Colonic mucosa (tissue), 4 donors: ENCODE results near the gene IL17RA. TPM values are rescaled to one million over a fixed set of nuclear protein-coding genes. Genes with fewer than 3 reads are reported as not detected.

Experiments used
- DNase-seq: peaks from one replicate; pipeline ENCODE4 v3.0.0-alpha.2; 2020
- H3K27ac ChIP-seq: fragments of 200-600 bp; one replicate; pipeline ENCODE4 v1.8.0; 2021
- H3K27me3 ChIP-seq: fragments of 200-600 bp; one replicate; pipeline ENCODE4 v1.8.0; 2021
- H3K36me3 ChIP-seq: fragments of 200-600 bp; one replicate; pipeline ENCODE4 v1.8.0; 2021
- H3K4me1 ChIP-seq: fragments of 200-600 bp; one replicate; pipeline ENCODE4 v1.8.0; 2021; ENCODE audit warnings: mild to moderate bottlenecking
- H3K4me3 ChIP-seq: fragments of 200-600 bp; one replicate; pipeline ENCODE4 v1.8.0; 2021
- H3K9ac ChIP-seq, 2 donors: one replicate each; pipeline ENCODE4 v1.7.0; 2013; ENCODE audit warnings: control low read depth in 2 of 2, low read depth in 2 of 2, low read length in 2 of 2
- H3K9me3 ChIP-seq: fragments of 200-600 bp; one replicate; pipeline ENCODE4 v1.8.0; 2021
- CTCF ChIP-seq: fragments of 200-600 bp; IDR thresholded peaks from one replicate; pipeline ENCODE4 v1.8.0; 2022; ENCODE audit warnings: antibody characterized with exemption, mild to moderate bottlenecking
- intact Hi-C: fragments of 100-400 bp; cut with DNase I; formaldehyde crosslinking; loops from one replicate; pipeline ENCODE4 v1.14.1; 2022
- total RNA-seq, 2 donors: library from RNA; stranded (reverse); fragmentation: NEBNext Ultra II Directional in 1 of 2; extraction: Animal tissue kit (Norgen Biotek cat#: 25700) in 1 of 2; gene quantifications; one replicate each; pipeline ENCODE4 v1.2.1, GENCODE V29; 2021
- donor health status: healthy.
- donor health status: DM: no; HTN: no; CAD: no.
- donor health status: DM: no; HTN: no; CAD: no.

The IL17RA gene
- total RNA-seq, 2 donors from 2014 or later = 17.2 to 20.2 TPM

- intact Hi-C loops = no loop called here
- H3K9me3 ChIP-seq = no peaks in the 10 kb centered on the region
- H3K4me3 ChIP-seq = no peak overlapping the region
- no peak for TF ChIP-seq CTCF
- H3K27me3 ChIP-seq = no peaks in the 10 kb centered on the region
- H3K9ac ChIP-seq = no peak overlapping the region
- no peak overlapping the region for H3K27ac ChIP-seq
- no peaks in the 10 kb centered on the region for H3K36me3 ChIP-seq
- DNase-seq = no peak
- no peaks in the 10 kb centered on the region for H3K4me1 ChIP-seq
Measured at GRCh38 chr22:17091851-17092250, 7.1 kb downstream of the IL17RA start.

GRCh38 chr22:17093081-17093480 is 8.3 kb downstream of the IL17RA start:
- H3K4me3 ChIP-seq = no peak overlapping the region
- no peak overlapping the region for H3K9ac ChIP-seq
- no peaks in the 10 kb centered on the region for H3K9me3 ChIP-seq
- no peaks in the 10 kb centered on the region for H3K27me3 ChIP-seq
- DNase-seq = no peak
- H3K27ac ChIP-seq = no peak overlapping the region
- intact Hi-C loops = no loop called here
- TF ChIP-seq CTCF = no peak
- no peaks in the 10 kb centered on the region for H3K4me1 ChIP-seq
- H3K36me3 ChIP-seq = no peaks in the 10 kb centered on the region

- no peak for DNase-seq
- intact Hi-C loops = no loop called here
Measured at GRCh38 chr22:17095538-17095937, 10.7 kb downstream of the IL17RA start.

GRCh38 chr22:17096071-17096470 is 11.3 kb downstream of the IL17RA start:
- no peaks in the 10 kb centered on the region for H3K27me3 ChIP-seq
- intact Hi-C loops = no loop called here
- H3K4me1 ChIP-seq = no peaks in the 10 kb centered on the region
- TF ChIP-seq CTCF = no peak
- no peak overlapping the region for H3K9ac ChIP-seq
- DNase-seq = no peak
- no peak overlapping the region for H3K27ac ChIP-seq
- H3K9me3 ChIP-seq = no peaks in the 10 kb centered on the region
- no peak overlapping the region for H3K4me3 ChIP-seq
- no peaks in the 10 kb centered on the region for H3K36me3 ChIP-seq

More at GRCh38 chr22:17095538-17095937, 10.7 kb downstream of the IL17RA start:
- Histone ChIP-seq H3K4me1 (no peaks in the 10 kb centered on the region), H3K4me3 (no peak overlapping the region), H3K9me3 (no peaks in the 10 kb centered on the region), H3K27me3 (no peaks in the 10 kb centered on the region), H3K9ac (no peak overlapping the region), H3K36me3 (no peaks in the 10 kb centered on the region), H3K27ac (no peak overlapping the region)
- no peak for TF ChIP-seq CTCF

- intact Hi-C loops = no loop called here
- no peak for DNase-seq
- no peaks in the 10 kb centered on the region for H3K36me3 ChIP-seq
Measured at GRCh38 chr22:17097062-17097461, 12.3 kb downstream of the IL17RA start.

More at GRCh38 chr22:17097062-17097461, 12.3 kb downstream of the IL17RA start:
- H3K4me1 ChIP-seq = no peaks in the 10 kb centered on the region
- H3K27me3 ChIP-seq = no peaks in the 10 kb centered on the region
- H3K27ac ChIP-seq = no peak overlapping the region
- H3K9ac ChIP-seq = no peak overlapping the region
- no peak for TF ChIP-seq CTCF
- no peak overlapping the region for H3K4me3 ChIP-seq
- no peaks in the 10 kb centered on the region for H3K9me3 ChIP-seq
